ENCODE data around the gene RAD23B.
A peak's percentile ranks its signal among the peaks of the same experiment; 100 is the strongest.

Gene RAD23B

DNA sequence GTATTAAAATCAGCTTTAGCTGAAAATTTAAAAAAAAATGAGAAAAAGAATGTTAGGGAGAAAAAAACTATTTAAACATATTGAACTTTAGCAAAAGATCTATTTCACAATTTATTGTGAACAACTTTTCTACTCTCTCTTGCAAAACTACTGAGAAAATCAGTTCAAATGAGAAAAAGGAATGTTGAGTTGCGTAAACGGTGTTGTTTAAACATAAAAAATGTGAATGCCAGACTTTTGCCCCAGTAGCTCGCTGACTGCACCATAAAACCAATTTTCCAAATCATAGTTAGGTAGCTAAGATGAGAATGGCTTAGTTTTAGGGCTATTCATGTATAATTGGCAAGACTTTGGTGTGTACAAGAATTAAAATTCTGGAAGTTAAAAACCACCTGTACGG, 13.4 kb upstream of the RAD23B start:
- no peak for DNase-seq

DNA sequence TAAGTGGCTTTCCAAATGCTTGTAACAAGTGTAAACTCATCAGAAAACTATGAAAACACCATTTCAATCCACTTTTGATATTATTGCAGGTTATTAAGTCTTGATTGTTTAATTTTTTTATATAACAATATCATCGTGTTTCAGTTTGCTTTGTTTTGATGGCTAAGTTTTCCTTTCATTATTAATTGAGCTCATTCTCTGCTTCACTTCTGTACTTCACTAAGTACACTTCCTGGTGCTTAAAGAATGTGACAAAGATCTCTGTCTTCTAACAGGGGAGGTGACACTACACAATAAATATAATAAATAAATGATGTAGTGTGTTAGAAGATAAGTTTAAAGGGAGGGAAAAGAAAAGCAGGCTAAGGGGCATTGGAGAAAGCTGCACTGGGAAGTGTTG, 13.0 kb upstream of the RAD23B start:
- DNase-seq = no peak

DNA sequence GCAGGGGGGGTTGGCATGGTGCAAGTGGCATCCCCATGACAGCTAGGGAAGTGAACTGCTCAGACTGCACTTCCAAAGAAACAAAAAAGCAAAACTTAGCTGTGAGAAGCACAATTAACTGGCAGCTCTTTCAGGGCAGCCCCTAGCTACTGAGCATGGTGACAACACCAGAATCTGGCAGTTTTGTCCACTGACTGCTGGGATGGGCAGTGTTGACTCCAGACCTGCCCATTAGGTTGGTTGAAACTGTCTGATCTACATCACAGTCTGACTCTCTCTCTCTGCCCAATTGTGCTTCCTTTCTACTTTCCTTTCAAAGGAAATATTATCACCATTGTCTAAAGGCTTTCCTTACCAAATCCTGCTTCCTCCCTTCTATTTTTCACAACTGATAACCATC, 12.5 kb upstream of the RAD23B start:
- DNase-seq = no peak

DNA sequence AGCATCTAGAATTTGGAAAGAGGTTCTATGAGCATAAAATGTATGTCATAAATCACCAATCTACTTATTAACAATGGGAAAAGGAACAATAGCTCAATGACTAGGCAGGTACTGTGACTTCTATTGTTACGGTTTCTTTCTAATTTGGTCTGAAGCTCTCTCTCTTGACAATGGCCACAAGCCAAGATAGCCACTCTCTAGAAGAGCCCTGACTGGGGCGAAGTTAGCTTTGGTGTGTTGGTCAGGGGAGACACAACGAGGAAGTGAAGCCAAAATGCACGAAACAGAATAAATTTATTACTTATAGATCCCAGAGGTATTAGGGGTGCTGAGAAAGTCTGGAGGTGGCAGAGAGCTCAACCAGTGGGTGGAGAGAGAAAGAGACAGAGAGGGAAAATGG, 9.4 kb upstream of the RAD23B start:
- no peak for DNase-seq

DNA sequence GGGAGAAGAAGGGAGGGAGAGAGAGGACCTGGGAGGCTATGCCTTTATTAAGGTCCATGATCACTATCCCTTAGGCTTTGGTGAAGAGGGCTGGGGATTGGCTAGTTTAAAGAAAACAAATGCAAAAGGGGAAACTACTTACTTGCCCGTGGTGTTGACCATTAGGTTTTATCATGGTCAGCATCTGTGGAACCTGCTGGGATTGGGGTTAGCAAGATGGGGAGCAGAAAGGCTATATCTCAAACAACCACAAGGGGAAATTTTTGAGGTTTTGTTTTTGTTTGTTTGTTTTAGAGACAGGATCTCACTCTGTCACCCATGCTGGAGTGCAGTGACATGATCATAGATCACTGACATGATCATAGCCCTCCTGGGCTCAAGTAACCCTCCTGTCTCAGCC, 9.0 kb upstream of the RAD23B start:
- DNase-seq = peak; percentile 18

DNA sequence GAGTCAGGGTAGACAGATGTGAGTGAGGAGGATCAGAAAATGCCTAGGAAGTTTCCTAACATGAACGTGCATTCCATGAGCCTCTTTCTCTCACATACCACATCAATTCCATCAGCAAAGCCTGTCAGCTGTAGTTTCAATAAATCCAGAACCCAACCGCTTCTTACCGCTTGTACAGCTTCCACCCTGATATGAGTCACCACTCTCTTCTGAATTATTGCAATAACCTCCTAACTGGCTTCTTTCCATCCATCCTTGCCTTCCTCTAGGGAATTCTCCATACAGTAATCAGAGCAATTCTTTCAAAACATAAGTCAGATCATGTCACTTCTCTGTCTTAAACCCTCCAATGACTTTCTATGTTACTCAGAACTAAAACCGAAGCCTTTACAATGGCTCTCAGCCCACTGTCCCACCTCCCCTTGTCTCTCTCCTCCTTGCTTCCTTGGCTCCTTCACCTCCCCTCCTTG, 8.1 kb upstream of the RAD23B start:
- DNase-seq = no peak

DNA sequence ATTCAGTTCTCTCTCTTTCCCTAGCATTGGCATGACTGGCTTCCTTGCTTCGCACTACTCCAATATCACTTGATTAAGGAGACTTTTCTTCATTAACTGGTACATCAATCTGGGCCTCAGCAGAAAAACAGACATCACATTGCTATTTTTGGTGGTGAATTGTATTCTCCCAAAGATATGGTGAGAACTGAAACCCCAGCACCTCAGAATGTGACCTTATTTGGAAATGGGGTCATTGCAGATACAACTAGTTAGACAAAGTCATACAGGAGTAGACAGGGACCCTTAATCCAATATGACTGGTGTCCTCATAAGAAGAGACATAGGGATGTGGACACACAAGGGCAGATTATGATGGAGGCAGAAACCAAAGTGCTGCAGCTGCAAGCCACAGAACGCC, 7.5 kb upstream of the RAD23B start:
- DNase-seq = no peak

DNA sequence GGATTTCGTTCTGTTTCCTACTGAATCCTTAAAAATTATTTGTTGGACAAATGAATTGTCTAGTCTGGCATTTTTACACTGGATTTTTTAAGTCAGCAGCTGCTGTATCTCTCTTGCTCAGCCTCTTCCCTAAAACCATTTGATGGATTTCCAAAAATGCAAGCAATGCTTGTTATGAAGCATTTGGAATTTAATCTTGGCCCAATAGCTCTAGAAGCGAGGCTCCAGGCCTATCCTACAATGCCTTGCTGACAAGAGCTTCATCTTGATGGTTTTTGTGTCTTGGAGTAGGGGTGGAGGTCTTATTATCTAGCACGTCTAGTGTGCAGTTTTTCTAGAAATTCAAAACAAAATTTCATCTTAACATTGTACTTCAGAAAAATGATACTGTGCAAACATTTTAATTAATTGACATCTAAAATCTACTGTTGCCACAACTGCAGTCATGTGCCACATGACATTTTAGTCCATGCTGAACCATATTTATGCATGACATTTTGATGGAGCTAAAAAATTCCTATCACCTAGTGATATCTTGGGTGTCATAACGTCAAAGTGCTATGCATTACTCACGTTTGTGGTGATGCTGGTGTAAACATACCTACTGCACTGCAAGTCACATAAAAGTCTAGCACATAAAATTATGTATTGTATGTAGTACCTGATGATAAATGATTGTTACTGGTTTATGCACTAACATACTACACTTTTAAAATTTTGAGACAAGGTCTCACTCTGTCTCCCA, 5.9 kb upstream of the RAD23B start:
- DNase-seq = no peak

DNA sequence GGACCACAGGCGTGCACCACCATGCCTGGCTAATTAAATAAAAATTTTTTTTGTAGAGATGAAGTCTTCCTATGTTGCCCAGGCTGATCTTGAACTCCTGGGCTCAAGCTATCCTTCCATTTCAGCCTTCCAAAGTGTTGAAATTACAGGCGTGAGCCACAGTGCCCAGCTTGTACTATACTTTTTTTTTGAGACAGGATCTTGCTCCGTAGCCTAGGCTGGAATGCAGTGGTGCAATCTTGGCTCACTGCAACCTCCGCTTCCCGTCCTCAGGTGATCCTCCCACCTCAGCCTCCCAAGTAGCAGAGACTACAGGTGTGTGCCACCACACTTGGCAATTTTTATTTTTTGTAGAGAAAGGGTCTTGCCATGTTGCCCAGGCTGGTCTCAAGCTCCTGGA, 5.3 kb upstream of the RAD23B start:
- no peak for DNase-seq

DNA sequence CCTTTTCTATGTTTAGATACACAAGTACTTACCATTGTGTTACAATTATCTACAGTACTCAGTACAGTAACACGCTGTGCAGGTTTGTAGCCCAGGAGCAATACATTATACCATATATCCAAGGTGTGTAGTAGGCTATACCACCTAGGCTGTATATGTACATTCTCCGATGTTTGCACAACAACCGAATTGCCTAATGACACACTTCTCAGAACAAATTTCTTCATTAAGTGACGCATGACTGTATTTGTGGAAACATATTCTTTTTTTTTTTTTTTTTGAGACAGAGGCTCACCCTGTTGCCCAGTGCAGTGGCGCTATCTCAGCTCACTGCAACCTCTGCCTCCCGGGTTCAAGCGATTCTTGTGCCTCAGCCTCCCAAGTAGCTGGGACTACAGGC, 4.0 kb upstream of the RAD23B start:
- no peak for DNase-seq

DNA sequence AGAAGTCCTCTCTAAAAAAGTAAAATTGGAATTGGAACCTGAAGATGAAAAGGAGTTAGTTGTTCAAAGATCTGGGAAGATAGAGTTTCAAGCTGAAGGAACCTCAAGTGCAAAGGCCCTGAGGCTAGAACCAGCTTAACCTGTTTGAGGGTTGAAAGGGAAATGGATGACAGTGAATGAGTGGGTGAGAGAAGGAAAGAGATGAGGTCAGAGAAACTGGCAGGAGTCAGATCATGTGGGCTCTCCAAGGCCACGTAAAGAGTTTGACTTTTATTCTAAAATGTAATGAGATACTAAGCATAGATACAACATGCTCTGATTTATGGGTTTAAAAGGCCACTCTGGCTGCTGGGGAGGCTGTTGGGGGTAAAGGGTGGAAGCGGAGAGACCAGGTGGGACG, 2.5 kb upstream of the RAD23B start:
- no peak for DNase-seq

DNA sequence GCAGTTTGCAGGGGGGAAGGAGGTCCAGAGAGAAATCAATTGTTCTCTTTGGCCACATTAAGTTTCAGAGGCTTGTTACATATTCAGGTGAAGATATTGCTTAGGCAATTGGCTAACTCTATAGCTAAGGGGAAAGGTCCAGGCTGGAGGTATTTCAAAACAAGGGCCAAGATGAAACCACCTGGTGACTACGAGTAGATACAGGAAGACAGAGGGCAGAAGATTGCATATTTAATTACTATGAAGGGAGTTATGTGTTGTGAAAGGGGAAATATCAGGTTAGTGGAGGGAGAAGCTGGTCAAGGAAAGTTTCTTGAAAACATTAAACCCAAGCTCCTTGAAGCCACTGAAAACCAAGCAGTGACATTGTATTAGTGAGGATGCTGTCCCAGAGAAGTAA, 1.9 kb upstream of the RAD23B start:
- no peak for DNase-seq

DNA sequence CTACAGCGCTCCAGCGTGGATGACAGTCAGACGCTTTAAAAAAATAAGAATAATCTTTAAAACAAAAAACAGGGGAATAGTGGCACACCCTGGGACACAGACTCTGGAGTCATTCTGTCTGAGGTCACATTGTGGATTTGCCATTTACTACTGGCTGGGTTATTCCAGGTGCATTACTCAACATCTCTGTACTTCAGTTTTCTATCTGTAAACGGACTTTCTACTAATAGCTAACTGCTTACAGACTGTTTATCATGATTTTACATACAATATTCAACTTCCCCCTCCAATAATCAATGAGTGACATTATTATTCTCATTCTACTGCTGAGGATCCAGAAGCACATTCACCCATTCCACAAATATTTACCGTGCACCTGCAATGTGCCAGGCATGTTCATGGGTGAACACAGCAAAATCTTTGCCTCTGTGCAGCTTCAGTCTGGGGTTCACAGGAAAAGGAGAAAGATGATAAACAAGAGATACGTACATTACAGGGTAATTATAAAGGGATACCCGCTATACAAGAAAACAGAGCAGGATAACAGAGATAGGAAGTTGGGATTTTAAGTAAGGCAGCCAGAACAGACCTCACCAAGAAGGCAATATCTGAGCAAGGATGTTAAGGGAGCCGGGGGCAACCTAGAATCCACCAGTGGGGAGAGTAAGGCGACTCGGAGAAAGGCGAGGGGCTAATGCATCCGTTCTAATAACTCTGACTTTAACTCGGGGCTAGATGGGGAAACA, 984 bp upstream of the RAD23B start:
- DNase-seq = peak; percentile 11

DNA sequence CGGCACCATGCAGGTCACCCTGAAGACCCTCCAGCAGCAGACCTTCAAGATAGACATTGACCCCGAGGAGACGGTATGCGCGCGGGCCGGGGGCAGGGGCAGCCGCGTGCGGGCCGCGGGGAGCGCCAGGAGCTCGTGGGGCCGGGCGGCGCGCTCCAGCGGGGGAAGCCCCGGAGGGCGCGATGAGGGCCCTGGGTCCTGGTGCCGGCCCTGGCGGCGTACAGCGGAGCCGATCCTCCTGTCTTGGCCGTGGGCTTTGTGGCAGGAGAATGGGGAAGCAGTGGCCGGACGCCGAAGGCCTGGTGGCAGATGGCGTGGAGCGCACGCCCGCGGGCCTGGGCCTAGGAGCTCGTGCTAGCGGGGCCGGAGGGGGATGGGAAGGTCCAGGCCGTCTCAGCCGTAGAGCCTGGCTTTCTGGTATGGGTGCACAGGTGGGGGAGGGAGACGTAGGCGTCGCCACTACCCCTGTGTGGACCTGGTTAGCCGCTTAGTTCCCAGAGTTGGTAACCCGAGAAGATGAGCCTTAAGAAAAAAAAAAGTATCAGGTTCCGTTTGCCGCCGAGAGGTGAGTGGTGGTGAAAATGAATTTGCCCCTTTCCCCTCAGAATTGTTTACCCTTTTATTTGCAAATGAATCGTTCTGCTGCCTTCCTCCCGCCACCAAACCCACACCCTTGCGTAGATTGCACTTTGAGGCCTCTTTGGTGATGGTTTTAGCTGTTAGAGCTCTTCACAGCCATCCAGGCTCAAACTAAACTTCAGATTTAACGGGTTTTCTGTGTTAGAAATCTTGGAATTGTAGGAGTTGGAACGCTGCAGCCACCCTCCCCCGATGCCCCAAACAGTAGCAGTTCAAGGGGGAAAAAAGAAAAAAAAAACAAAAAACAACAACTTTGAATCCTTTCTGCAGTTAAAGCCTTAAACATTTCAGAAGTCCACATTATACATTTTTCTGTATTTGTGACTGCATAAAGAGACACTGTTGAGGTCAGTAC, 841 bp downstream of the RAD23B start:
- DNase-seq = peak; percentile 72

DNA sequence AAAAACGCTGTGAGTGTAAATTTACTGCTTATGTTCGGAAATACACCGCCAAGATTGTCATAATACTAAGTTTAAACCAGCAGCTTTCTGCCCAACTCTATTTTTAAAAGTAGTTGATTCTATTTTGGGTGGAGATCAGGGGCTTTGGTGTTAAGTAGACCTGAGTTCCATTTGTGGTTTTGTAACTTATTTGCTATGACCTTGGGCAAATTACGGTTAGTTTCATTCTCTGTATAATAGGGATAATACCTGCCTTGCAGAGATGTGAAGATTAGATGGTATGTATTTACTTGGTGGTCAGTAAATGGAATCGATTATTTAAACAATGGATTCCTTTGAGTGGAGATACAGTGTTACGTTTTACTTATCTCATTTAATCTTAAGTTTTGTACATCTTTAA, 1.6 kb downstream of the RAD23B start:
- no peak for DNase-seq

DNA sequence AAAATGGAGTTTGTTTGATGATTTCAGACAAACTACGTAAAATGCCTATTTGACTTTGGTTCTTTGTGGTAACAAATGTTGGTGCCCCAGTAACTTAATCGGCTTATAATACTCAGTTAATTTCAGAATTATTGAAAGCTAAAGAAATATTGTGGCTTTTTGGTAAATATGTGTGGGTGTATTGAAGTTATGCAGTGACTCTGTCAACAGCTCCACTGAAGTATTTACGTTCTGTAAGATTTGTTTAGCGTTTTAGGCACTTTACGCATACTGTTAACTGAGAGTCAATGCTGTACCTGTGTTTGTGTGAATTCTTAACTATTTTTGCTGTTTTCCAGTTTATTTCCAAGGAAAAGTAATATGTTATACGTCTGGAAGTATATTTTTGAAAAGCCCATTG, 2.2 kb downstream of the RAD23B start:
- no peak for DNase-seq

DNA sequence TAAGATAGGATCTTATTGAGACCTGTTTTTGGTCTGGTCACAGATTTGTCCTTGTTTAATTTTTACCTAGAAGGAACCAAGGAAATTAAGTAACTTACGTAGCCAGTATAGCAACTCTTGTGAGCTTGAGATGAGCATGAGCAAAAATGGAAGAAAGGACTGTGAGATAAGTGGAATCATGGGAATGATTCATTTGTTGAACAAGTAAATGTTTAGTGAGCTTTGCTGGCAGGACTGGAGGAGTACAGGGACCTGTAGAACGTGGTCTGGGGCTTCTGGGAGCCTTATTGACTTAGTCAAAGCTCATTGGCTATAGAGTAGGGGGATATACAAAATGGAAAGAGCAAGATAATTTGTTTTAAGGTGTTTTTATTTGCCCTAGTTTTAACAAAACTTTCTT, 3.0 kb downstream of the RAD23B start:
- DNase-seq = peak; percentile 42

DNA sequence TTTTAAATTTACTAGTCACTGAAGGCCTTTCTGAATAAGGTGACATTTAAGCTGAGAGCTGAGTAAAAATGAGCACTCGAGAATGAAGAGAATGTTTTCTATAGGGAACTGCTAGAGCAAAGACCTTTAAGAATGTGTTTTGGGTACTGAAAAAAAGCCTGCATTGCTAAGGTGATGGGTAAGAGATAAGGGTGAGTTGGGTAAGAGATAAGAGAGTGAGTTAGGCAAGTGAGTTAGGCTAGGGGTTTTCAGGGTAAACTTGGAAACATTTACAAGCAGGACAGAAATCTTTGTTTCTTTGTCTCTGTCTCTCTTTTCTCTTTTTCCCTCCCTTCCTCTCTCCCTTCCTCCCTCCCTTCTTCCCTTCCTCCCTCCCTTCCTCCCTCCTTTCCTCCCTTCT, 5.6 kb downstream of the RAD23B start:
- peak; percentile 38 for DNase-seq

DNA sequence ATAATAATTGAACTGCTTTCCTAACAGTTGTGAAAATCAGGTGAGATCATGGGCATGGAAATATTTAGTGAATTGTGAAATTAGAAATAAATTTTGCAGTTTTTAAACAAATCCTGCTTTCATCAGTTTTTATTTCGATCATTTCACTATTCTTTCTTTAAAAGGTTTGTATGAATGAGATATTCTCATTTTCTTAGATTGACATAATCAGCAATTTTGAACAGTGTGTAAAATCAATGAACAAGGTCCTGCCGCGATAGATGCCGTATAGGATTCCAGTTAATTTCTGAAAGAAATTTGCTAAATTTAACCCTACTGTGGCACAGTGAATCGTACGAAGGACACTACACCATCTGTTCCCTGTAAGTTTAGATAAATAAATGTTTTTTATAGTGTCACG, 7.5 kb downstream of the RAD23B start:
- no peak for DNase-seq

DNA sequence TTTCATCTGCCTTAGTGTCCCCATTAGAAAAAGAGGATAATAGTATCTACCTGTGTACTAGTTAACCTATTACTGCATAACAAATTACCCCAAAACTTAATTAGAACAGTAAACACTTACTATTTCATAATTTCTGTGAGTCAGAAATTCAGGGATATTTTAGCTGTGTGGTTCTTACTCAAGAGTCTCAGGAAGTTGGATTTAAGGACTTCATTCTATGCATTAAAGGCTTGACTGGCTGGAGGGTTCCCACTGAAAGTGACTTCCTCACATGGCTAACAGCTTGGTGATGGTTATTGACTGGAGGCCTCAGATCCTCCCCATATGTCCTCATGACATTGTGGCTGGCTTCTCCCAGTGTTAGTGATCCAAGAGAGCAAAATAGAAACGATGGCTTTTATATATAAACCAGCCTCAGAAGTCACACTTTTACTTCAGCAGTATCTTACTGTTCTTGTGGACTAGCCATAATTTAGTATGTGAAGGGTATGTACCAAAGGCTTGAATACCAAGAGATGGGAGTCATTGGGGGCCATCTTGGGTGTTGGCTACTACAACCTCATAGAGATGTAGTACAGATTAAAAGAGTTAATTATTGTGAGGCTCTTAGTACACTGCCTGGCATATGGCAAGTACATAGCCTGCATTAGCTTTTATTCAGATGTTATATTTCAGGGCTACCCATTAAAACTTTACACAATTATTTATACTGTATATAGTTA, 9.9 kb downstream of the RAD23B start:
- no peak for DNase-seq

DNA sequence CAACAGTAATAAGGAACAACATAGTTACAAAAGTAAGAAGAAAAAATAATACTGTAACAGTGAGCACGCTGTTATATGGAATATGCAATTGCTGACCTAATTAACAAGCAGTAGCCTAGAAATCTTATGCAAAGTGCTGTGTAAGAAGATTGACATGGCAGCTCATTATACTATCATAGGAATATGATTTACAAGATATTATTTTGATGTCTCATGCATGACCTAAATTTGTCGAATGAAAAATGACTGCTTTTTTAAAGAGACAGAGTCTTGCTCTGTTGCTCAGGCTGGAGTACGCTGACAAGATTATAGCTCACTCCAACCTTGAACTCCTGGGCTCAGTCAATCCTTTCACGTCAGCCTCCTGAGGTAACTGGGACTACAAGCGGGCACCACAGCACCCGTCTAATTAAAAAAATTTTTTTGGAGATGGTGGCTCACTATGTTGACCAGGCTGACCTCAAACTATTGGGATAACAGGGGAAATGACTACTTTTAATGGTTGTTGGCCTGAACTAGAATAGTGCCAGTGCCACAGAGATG, 10.5 kb downstream of the RAD23B start:
- no peak for DNase-seq

DNA sequence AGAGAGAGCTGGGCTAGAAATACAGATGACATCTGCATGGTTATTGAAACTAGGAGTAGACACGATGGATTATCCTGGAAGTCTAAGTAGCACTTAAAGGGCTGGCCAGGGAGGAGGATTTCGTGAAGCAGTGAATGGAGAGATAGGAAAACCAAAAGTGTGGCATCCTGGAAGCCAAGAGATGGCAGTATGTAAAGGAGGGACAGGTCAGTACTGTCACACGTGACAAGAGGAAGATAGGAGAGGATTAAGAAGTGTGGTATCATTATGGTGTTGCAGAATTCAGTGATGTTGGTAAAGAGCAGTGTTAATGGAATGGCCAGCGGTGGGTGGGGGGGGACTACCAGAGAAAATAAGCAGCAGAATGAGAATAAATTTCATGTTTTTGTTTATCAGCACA, 11.7 kb downstream of the RAD23B start:
- no peak for DNase-seq

Data from hematopoietic multipotent progenitor cell treated with erythropoietin and hydrocortisone succinate and interleukin-3 and kit ligand, for 8 days (in vitro differentiated cells).